HEK293T (cell line): ENCODE data around the gene PLP1.

Experiments
- ARNT ChIP-seq: fragments of 450-650 bp; IDR thresholded peaks from 2 replicates; pipeline ENCODE4 v1.6.1; 2017; ENCODE audit warnings: mild to moderate bottlenecking
- HDGF ChIP-seq: fragments of 450-650 bp; IDR thresholded peaks from 2 replicates; pipeline ENCODE4 v1.6.1; 2017; ENCODE audit warnings: antibody characterized with exemption, borderline replicate concordance
- SP1 ChIP-seq: fragments of 450-650 bp; IDR thresholded peaks from 2 replicates; pipeline ENCODE4 v1.6.1; 2017

- TF ChIP-seq ARNT: no peak
- no peak for TF ChIP-seq HDGF
- no peak for TF ChIP-seq SP1
These were observed 29.2 kb downstream of the PLP1 start for GRCh38 chrX:103805860-103806259.
